ENCODE results near the gene TMPRSS4.

DNA sequence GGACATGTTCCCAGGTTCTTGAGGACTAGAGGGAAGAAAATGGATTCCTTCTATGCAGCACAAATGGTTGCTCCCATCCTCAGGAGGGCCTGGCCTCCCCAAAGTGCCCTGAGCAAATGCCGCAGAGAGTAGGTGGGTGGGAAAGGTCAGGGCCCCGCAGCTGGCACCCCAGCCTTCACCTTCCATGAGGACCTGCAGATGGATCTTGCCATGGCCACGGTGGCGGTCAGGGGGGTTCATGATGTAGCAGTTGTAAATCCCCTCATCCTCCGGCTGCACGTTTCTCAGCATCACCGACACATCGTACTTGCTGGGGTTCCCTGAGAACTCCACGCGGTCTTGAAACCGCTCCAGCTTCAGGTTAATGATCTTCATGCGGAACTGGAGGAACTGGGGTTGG lies 91.0 kb downstream of the TMPRSS4 start:
- TF ChIP-seq, protein P1, sequence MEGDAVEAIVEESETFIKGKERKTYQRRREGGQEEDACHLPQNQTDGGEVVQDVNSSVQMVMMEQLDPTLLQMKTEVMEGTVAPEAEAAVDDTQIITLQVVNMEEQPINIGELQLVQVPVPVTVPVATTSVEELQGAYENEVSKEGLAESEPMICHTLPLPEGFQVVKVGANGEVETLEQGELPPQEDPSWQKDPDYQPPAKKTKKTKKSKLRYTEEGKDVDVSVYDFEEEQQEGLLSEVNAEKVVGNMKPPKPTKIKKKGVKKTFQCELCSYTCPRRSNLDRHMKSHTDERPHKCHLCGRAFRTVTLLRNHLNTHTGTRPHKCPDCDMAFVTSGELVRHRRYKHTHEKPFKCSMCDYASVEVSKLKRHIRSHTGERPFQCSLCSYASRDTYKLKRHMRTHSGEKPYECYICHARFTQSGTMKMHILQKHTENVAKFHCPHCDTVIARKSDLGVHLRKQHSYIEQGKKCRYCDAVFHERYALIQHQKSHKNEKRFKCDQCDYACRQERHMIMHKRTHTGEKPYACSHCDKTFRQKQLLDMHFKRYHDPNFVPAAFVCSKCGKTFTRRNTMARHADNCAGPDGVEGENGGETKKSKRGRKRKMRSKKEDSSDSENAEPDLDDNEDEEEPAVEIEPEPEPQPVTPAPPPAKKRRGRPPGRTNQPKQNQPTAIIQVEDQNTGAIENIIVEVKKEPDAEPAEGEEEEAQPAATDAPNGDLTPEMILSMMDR (IDR thresholded peaks at IDR 0.05): no peak
- TF ChIP-seq, protein P2, sequence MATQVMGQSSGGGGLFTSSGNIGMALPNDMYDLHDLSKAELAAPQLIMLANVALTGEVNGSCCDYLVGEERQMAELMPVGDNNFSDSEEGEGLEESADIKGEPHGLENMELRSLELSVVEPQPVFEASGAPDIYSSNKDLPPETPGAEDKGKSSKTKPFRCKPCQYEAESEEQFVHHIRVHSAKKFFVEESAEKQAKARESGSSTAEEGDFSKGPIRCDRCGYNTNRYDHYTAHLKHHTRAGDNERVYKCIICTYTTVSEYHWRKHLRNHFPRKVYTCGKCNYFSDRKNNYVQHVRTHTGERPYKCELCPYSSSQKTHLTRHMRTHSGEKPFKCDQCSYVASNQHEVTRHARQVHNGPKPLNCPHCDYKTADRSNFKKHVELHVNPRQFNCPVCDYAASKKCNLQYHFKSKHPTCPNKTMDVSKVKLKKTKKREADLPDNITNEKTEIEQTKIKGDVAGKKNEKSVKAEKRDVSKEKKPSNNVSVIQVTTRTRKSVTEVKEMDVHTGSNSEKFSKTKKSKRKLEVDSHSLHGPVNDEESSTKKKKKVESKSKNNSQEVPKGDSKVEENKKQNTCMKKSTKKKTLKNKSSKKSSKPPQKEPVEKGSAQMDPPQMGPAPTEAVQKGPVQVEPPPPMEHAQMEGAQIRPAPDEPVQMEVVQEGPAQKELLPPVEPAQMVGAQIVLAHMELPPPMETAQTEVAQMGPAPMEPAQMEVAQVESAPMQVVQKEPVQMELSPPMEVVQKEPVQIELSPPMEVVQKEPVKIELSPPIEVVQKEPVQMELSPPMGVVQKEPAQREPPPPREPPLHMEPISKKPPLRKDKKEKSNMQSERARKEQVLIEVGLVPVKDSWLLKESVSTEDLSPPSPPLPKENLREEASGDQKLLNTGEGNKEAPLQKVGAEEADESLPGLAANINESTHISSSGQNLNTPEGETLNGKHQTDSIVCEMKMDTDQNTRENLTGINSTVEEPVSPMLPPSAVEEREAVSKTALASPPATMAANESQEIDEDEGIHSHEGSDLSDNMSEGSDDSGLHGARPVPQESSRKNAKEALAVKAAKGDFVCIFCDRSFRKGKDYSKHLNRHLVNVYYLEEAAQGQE (IDR thresholded peaks at IDR 0.05; ENCODE audit: insufficient read depth in 1 of 2, low read depth in 2 of 2, low read length in 1 of 2): no peak
- TF ChIP-seq POLR2AphosphoS5 (IDR thresholded peaks at IDR 0.05; ENCODE audit: low read depth, low read length): no peak

All from Panc1 (cell line).